GM19035 (cell line): ENCODE measurements around the gene RNF135.
"Not testable (repeated sequence)": the region's sequence is repeated elsewhere in the genome, so short reads cannot be mapped to it uniquely, and the experiment has no call there.

Experiments used
- ATAC-seq: cut with Tn5 transposase; IDR thresholded peaks from one replicate; pipeline ENCODE4 v1.9.1; 2021; ENCODE audit not compliant: unreplicated experiment

Gene RNF135

GRCh38 chr17:30997842-30998241 is 27.0 kb downstream of the RNF135 start:
- no peak for ATAC-seq

- ATAC-seq: no peak
These were observed 31.2 kb downstream of the RNF135 start for GRCh38 chr17:31002047-31002446.

DNA sequence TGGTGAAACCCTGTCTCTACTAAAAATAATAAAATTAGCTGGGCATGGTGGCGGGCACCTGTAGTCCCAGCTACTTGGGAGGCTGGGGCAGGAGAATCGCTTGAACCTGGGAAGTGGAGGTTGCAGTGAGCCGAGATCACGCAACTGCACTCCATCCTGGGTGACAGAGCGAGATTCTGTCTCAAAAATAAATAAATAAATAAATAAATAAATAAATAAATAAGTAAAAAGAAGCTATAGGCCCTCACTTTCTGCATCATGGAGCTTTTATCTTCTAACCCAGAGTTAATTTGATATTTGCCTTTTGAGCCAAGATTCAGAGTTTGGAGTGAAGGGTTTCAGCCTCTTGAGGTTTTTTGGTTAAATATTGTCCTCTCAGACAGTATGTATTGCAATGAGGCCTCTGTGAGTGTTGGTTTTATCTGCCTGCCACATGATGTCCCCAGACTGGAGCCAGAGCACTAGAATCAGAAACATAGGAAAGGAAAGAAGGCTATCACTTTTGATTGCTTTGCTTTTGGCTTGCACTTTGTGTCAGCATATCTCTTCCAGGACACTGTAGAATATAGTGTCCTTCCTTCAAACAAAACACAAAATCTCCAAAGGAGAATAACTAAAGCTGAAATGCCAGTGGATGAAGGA is 32.5 kb downstream of the RNF135 start:
- no peak for ATAC-seq

GRCh38 chr17:31004160-31004559 is 33.3 kb downstream of the RNF135 start:
- no peak for ATAC-seq

DNA sequence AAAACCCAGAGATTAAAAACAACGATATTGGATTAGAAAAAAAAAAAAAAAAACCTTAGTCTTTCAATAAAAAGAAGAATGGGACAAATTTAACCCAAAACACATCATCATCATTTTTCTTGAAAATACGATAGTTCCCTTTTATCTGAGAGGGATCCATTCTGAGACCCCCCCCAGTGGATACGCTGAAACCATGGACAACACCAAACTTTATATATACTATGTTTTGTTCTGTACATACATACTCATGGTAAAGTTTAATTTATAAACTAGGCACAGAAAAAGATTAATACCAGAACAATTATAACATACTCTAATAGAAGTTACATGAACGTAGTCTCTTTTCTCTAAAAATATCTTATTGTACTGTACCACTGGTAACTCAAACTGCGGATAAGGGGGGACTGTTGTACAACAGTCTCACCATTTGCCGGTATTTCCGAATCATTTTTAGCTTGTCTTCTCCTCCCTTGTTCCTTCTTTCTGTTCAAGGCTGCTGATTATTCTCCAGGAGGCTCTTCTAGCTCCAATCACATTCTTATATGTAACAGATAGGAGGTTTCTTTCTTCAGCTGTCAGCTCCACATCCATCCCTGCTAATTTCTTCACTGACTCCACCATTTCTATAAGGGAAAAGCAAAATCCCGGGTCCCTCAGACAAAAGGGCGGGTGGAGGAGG is 37.0 kb downstream of the RNF135 start:
- no peak for ATAC-seq

- peak; percentile 67 for ATAC-seq
These were observed 37.7 kb downstream of the RNF135 start for GRCh38 chr17:31008374-31009041.

GRCh38 chr17:31009042-31009702 is 38.3 kb downstream of the RNF135 start:
- not testable (repeated sequence) for ATAC-seq

- ATAC-seq: not testable (repeated sequence)
These were observed 39.2 kb downstream of the RNF135 start for GRCh38 chr17:31010014-31010413.

DNA sequence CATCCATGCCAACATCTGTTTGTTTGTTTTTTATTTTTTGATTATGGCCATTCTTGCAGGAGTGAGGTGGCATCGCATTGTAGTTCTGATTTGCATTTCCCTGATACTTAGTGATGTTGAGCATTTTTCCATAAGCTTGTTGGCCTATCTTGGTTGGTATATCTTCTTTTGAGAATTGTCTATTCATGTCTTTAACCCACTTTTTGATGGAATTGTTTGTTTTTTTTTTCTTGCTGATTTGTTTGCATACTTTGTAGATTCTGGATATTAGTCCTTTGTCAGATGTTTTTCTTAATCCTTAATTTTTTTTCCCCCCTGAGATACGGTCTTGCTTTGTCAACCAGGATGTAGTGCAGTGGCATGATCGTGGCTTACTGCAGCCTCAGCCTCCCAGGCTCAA is 43.0 kb downstream of the RNF135 start:
- no peak for ATAC-seq

DNA sequence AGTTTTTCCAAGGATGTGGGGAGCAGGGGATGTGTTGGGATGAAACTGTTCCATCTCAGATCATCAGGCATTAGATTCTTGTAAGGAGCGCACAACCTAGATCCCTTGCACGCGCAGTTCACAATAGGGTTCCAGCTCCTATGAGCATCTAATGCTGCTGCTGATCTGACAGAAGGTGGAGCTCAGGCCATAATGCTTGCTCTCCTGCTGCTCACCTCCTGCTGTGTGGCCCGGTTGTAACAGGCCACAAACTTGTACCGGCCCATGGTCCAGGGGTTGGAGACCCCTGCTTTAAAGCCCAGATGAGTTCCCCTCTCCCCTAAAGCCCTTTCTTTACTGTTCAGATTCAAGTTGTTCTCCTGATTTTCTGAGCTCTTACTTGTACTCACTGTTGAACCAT is 44.8 kb downstream of the RNF135 start:
- ATAC-seq: no peak

GRCh38 chr17:31019004-31019403 is 48.2 kb downstream of the RNF135 start:
- ATAC-seq: no peak

- ATAC-seq: not testable (repeated sequence)
These were observed 52.3 kb downstream of the RNF135 start for GRCh38 chr17:31023171-31023570.

GRCh38 chr17:31031841-31032240 is 61.0 kb downstream of the RNF135 start:
- no peak for ATAC-seq

GRCh38 chr17:31035611-31036010 is 64.8 kb downstream of the RNF135 start:
- not testable (repeated sequence) for ATAC-seq

- ATAC-seq: not testable (repeated sequence)
These were observed 70.0 kb downstream of the RNF135 start for GRCh38 chr17:31040837-31041236.

GRCh38 chr17:31042378-31042777 is 71.5 kb downstream of the RNF135 start:
- ATAC-seq: not testable (repeated sequence)

DNA sequence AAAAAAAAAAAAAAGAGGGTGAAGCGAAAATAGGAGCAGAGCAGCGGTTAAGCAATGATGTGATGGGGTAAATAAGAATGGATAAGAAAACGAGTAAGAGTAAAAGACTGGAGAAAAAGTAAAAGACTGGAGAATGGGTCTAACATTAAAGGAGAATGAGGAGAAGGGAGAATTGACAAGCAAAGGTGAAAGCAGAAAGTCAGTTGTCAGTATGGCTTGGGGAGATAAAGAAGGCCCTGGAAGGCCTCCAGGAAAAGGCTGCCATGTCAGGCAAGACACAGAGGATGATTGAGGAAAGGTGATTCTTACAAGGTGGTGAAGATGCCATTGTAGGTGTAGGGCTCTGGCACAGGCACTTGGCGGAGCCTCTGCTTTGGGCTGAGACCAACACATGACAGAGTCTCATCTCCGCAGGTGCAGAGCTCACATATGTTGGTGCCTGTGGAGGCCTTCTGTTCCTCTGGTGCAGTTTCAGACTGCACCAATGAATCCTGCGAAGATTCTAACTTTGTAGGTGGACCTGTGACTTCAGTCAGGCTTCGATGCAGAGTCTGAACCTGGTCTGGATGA is 76.1 kb downstream of the RNF135 start:
- not testable (repeated sequence) for ATAC-seq

GRCh38 chr17:31048142-31048541 is 77.3 kb downstream of the RNF135 start:
- no peak for ATAC-seq

DNA sequence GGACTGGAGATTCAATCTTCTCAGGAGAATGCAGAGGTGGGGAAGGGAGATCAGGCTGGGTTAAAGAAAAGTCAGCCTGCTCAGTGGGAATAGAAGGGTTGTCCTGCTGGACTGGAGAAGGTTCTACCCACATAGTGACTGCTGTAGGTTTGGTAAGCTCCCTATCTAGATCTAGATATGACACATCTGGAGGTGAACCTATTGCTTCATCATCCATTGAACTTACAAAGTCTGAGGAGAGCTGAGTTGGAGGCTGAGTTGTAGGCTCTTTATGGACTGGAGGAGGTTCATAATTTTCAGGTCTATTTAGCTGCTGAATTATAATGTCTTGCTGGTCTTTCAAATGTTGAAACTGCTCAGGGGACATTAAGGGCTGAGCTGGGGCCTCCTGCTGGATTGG is 77.9 kb downstream of the RNF135 start:
- no peak for ATAC-seq
